Measurements from ENCODE around the gene PUS7L. TPM values are rescaled to one million over a fixed set of nuclear protein-coding genes. Genes with fewer than 3 reads are reported as not detected.
"Not testable (repeated sequence)": the region's sequence is repeated elsewhere in the genome, so short reads cannot be mapped to it uniquely, and the experiment has no call there.

The PUS7L gene
- total RNA-seq, 1 donor from 2014 or later = 6.3 TPM

DNA sequence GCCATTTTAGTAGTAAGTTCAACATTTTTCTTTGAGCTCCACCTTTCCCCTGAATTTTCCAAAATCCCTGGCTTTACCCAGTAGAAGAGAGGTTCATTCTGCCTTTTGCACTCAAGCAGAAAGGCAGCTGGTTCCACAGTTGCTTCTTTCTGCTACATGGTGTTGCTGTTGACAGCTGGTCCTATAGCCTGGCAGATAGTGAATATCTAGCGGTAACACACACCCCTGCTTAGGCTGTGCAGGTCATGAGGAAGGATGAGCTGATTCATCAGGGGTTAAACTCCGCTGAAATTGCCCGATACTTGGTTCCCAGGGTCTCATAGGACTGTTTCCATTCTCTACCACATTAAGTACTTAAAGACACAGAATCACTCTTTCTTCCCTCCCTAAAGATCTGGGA, 62.4 kb downstream of the PUS7L start:
- TF ChIP-seq, protein P1, sequence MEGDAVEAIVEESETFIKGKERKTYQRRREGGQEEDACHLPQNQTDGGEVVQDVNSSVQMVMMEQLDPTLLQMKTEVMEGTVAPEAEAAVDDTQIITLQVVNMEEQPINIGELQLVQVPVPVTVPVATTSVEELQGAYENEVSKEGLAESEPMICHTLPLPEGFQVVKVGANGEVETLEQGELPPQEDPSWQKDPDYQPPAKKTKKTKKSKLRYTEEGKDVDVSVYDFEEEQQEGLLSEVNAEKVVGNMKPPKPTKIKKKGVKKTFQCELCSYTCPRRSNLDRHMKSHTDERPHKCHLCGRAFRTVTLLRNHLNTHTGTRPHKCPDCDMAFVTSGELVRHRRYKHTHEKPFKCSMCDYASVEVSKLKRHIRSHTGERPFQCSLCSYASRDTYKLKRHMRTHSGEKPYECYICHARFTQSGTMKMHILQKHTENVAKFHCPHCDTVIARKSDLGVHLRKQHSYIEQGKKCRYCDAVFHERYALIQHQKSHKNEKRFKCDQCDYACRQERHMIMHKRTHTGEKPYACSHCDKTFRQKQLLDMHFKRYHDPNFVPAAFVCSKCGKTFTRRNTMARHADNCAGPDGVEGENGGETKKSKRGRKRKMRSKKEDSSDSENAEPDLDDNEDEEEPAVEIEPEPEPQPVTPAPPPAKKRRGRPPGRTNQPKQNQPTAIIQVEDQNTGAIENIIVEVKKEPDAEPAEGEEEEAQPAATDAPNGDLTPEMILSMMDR (conservative IDR thresholded peaks at IDR 0.05; ENCODE audit: low read depth, low read length) = no peak
- DNase-seq (ENCODE audit: low read depth) = no peak
- H3K4me3 ChIP-seq (ENCODE audit: low read depth, low read length) = no peak overlapping the region

DNA sequence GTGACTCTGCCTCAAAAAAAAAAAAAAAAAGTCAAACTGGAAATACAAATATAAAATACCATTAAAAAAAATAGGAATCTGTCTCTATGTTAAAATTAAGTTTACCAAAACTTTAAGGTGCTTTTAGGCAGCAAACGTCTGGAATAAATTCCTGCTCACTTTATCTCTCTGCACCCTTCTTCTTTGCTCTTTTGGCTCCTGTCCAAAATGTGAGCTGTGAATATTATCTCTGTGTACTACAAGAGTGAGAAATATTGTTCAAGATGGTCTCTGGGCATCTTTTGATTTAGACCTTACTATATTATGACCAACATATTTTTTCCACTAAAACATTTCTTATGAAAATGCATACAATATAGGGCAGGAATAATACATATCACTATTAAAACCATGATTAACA, 63.7 kb downstream of the PUS7L start:
- no peak overlapping the region for H3K4me3 ChIP-seq (ENCODE audit: low read depth, low read length)
- DNase-seq (ENCODE audit: low read depth) = no peak
- TF ChIP-seq, protein P1 (conservative IDR thresholded peaks at IDR 0.05; ENCODE audit: low read depth, low read length) = no peak

DNA sequence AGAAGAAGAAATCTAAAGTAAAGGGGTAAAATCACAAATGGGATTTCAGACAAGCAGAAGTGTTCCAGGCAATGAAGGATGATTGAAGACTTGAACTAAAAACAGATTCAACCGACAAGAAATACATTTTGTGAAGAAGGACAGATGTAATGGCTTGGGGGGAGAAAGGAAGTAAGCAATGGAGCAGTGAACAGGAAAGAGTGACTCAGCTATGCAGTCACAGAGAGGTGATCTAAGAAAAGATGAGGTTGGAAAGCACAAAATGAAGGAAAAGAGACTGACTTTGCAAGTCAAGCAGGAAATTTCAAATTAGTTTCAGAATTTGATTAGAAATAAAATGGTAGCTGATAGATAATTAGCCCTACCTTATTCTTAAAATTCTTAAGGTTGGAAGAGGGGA, 66.5 kb downstream of the PUS7L start:
- DNase-seq (ENCODE audit: low read depth) = peak; percentile 26
- TF ChIP-seq, protein P1 (conservative IDR thresholded peaks at IDR 0.05; ENCODE audit: low read depth, low read length) = no peak
- no peak overlapping the region for H3K4me3 ChIP-seq (ENCODE audit: low read depth, low read length)

DNA sequence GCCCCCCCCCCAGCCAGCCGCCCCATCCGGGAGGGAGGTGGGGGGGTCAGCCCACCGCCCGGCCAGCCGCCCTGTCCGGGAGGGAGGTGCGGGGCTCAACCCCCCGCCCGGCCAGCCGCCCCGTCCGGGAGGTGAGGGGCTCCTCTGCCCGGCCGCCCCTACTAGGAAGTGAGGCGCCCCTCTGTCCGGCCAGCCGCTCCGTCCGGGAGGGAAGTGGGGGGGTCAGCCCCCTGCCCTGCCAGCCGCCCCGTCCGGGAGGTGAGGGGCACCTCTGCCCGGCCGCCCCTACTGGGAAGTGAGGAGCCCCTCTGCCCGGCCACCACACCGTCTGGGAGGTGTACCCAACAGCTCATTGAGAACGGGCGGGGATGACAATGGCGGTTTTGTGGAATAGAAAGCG, 73.1 kb downstream of the PUS7L start:
- not testable (repeated sequence) for DNase-seq (ENCODE audit: low read depth)

DNA sequence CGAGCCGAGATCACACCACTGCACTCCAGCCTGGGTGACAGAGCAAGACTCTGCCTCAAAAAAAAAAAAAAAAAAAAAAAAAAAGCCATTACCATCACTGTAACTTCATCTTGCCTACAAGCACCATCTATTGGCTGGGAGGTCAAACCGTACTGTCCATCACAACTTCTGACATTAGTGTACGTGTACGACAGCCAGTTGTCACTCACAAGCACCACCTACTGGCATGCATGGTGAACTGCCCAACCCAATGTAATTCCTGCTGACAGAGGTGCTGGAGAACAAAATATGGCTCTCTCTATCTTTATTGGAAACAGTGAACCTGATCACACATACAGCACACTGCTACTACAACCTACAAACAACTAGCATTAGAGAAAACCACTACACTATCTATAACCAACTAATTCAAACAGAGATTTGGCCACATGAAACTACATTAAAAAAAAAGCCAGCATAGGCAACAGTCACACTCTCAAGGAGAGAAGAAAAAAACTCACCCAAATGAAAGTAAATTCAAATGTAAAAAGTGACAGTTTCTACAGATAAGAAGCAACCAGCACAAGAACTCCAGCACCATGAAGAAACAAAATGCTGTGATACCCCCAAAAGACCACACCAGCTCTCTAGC, 82.3 kb downstream of the PUS7L start:
- DNase-seq (ENCODE audit: low read depth) = no peak
- TF ChIP-seq, protein P1 (conservative IDR thresholded peaks at IDR 0.05; ENCODE audit: low read depth, low read length) = peak; percentile 72
- no peak overlapping the region for H3K4me3 ChIP-seq (ENCODE audit: low read depth, low read length)

More for the DNA sequence above, 73.1 kb downstream of the PUS7L start:
- not testable (repeated sequence) for H3K4me3 ChIP-seq (ENCODE audit: low read depth, low read length)

DNA sequence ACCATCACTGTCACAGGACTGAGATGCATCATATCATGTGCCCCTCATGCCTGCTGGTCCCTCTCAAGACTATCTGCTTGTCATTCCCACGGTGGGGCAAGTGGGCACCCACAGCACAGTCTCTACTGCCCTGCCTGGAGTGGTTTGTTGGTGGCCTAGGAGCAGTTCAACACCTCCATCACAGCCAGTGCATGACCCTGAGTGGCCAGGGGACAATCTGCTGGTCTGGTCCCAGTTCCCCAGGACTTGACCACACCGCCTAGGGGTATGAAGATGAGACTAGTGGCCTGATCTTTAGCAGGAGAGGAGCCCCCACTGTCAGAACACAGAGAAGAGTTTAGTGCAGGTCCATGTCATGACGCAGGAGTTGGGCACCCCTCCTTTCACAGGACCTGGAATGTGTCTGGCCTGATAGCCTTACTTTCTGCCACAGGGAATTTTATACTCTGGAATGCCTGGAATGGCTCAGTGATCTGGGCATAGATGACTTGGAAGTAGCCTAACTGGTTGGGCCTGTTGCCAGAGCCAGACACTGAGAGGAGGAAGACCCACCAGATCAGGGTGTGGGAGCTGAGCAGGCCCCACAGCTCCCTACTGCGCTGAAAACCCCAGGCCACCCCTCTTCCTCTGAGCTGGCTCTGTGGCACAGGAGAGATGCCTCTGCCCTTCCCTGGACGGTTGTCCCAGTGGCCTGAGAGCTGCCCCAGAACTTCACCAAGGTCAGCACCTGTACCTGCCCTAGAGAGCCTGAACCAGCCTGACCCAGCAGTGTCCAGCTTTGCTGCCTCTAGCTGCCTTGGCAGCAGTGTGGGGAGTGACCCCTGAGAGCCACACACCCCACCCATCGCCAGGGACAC, 83.3 kb downstream of the PUS7L start:
- DNase-seq (ENCODE audit: low read depth) = no peak
- H3K4me3 ChIP-seq (ENCODE audit: low read depth, low read length) = no peak overlapping the region
- TF ChIP-seq, protein P1 (conservative IDR thresholded peaks at IDR 0.05; ENCODE audit: low read depth, low read length) = no peak

DNA sequence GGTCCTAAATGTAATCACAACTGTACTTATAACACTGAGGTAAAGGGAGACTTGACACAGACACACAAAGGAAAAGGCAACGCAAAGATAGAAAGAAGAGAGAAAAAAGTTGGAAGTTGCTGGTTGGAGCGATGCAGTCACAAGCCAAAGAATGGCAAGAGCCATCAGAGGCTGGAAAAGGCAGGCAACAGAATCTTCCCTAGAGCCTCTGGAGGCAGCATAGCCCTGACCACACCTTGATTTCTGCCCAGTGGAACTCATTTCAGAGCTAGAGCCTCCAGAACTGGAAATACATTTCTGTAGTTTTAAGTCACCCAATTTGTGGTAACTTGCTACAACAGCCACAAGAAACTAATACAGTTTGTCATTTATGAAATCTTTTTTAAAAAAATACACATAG, 89.2 kb downstream of the PUS7L start:
- TF ChIP-seq, protein P1 (conservative IDR thresholded peaks at IDR 0.05; ENCODE audit: low read depth, low read length) = no peak
- DNase-seq (ENCODE audit: low read depth) = no peak
- no peak overlapping the region for H3K4me3 ChIP-seq (ENCODE audit: low read depth, low read length)

Other genes with a start within 250 kb of the PUS7L start
- gene ADAMTS20, start 206.6 kb downstream of the PUS7L start, total RNA-seq = under 0.01 and 0.06 TPM in 2 replicates
- gene IRAK4, start 161 bp upstream of the PUS7L start, total RNA-seq = 9.7 and 11.3 TPM in 2 replicates
- gene TWF1, start 47.5 kb upstream of the PUS7L start, total RNA-seq = 99.3 and 112 TPM in 2 replicates
- 3.8 and 6.4 TPM in 2 replicates for gene TMEM117, start 77.3 kb upstream of the PUS7L start, total RNA-seq